GM23338 (cell line): ENCODE results near the gene KIAA1549. TPM values are rescaled to one million over a fixed set of nuclear protein-coding genes. Genes with fewer than 3 reads are reported as not detected.

ENCODE experiments used
- ATAC-seq: fragments of 200-7000 bp; cut with Tn5 transposase; 3 replicates; pipeline ENCODE4 v1.9.1; 2020
- DNase-seq: peaks from one replicate; pipeline ENCODE4 v3.0.0-alpha.2; 2015; ENCODE audit warnings: low spot score
- H2AFZ ChIP-seq: fragments of 200-600 bp; sonication (generic); 2 replicates; pipeline ENCODE4 v1.8.0; 2016; ENCODE audit warnings: antibody characterized with exemption, mild to moderate bottlenecking, moderate library complexity
- H3F3A ChIP-seq: fragments of 200-600 bp; sonication (generic); replicated peaks from 2 replicates; pipeline ENCODE4 v1.8.0; 2017; ENCODE audit warnings: antibody characterized with exemption, mixed run types, low read depth
- H3K27ac ChIP-seq: fragments of 200-600 bp; sonication (generic); 2 replicates; pipeline ENCODE4 v1.6.1; 2016; ENCODE audit warnings: low read depth
- H3K27me3 ChIP-seq: fragments of 200-600 bp; sonication (generic); 2 replicates; pipeline ENCODE4 v1.8.0; 2016; ENCODE audit warnings: mild to moderate bottlenecking, mixed run types, moderate library complexity; ENCODE audit not compliant: insufficient read depth
- H3K36me3 ChIP-seq: fragments of 200-600 bp; sonication (generic); 2 replicates; pipeline ENCODE4 v1.8.0; 2016; ENCODE audit warnings: mild to moderate bottlenecking; ENCODE audit not compliant: insufficient read depth
- H3K4me1 ChIP-seq: fragments of 200-600 bp; sonication (generic); 2 replicates; pipeline ENCODE4 v1.8.0; 2016; ENCODE audit warnings: mild to moderate bottlenecking, moderate library complexity; ENCODE audit not compliant: insufficient read depth
- H3K4me2 ChIP-seq: fragments of 200-600 bp; sonication (generic); 2 replicates; pipeline ENCODE4 v1.7.1; 2017; ENCODE audit warnings: mixed run types
- H3K4me3 ChIP-seq: fragments of 200-600 bp; sonication (generic); 2 replicates; pipeline ENCODE4 v1.6.1; 2016; ENCODE audit warnings: mixed run types
- H3K79me2 ChIP-seq: fragments of 200-600 bp; sonication (generic); replicated peaks from 2 replicates; pipeline ENCODE4 v1.8.0; 2017; ENCODE audit warnings: mild to moderate bottlenecking; ENCODE audit not compliant: insufficient read depth
- H3K9me2 ChIP-seq: fragments of 200-600 bp; sonication (generic); 2 replicates; pipeline ENCODE4 v1.8.0; 2017; ENCODE audit not compliant: insufficient read depth
- H4K20me1 ChIP-seq: fragments of 200-600 bp; sonication (generic); replicated peaks from 2 replicates; pipeline ENCODE4 v1.8.0; 2017; ENCODE audit warnings: mild to moderate bottlenecking; ENCODE audit not compliant: insufficient read depth
- H3K27ac Mint-ChIP-seq: 2 replicates; pipeline ENCODE4 v1.8.0; 2020; ENCODE audit warnings: inconsistent platforms, mild to moderate bottlenecking, moderate library complexity, mixed read lengths
- H3K27me3 Mint-ChIP-seq: 3 replicates; pipeline ENCODE4 v1.8.0; 2022; ENCODE audit warnings: low read depth, mild to moderate bottlenecking, moderate library complexity, mixed read lengths, inconsistent platforms; ENCODE audit not compliant: insufficient read depth, poor library complexity
- H3K36me3 Mint-ChIP-seq: 3 replicates; pipeline ENCODE4 v1.8.0; 2021; ENCODE audit warnings: low read depth, mild to moderate bottlenecking, inconsistent platforms, moderate library complexity, mixed read lengths
- H3K4me1 Mint-ChIP-seq: 3 replicates; pipeline ENCODE4 v1.8.0; 2020; ENCODE audit warnings: mild to moderate bottlenecking, inconsistent platforms, mixed read lengths
- H3K4me3 Mint-ChIP-seq: 3 replicates; pipeline ENCODE4 v1.8.0; 2021; ENCODE audit warnings: moderate library complexity, mild to moderate bottlenecking, inconsistent platforms, mixed read lengths
- H3K9me3 Mint-ChIP-seq: 3 replicates; pipeline ENCODE4 v1.8.0; 2020; ENCODE audit warnings: moderate library complexity, mild to moderate bottlenecking, inconsistent platforms, mixed read lengths
- CREB1 ChIP-seq: fragments of 250-450 bp; sonication (Bioruptor Pico); IDR thresholded peaks from 2 replicates; pipeline ENCODE4 v1.5.0; 2020; ENCODE audit warnings: low read depth, mild to moderate bottlenecking, moderate library complexity
- ETS1 ChIP-seq: IDR thresholded peaks from 2 replicates; pipeline ENCODE4 v1.6.1; 2016; ENCODE audit warnings: antibody characterized with exemption
- EZH2 ChIP-seq: fragments of 200-600 bp; sonication (generic); IDR thresholded peaks from one replicate; pipeline ENCODE4 v1.8.0; 2017; ENCODE audit warnings: antibody characterized with exemption, mild to moderate bottlenecking, low read depth; ENCODE audit not compliant: unreplicated experiment
- EZH2phosphoT487 ChIP-seq: fragments of 200-600 bp; sonication (generic); IDR thresholded peaks from one replicate; pipeline ENCODE4 v1.8.1; 2018; ENCODE audit warnings: antibody characterized with exemption; ENCODE audit not compliant: unreplicated experiment
- JUNB ChIP-seq: IDR thresholded peaks from one replicate; pipeline ENCODE4 v1.6.1; 2016; ENCODE audit warnings: antibody characterized with exemption; ENCODE audit not compliant: unreplicated experiment
- POLR2AphosphoS5 ChIP-seq: IDR thresholded peaks from 2 replicates; pipeline ENCODE4 v1.6.1; 2016; ENCODE audit warnings: antibody characterized with exemption, low read depth
- REST ChIP-seq: IDR thresholded peaks from one replicate; pipeline ENCODE4 v1.6.1; 2018; ENCODE audit warnings: antibody characterized with exemption; ENCODE audit not compliant: unreplicated experiment
- ZNF114 ChIP-seq: fragments of 250-450 bp; sonication (Bioruptor Pico); IDR thresholded peaks from 2 replicates; pipeline ENCODE4 v1.5.0; 2020; ENCODE audit warnings: mild to moderate bottlenecking, moderate library complexity
- ZNF331 ChIP-seq: fragments of 250-450 bp; sonication (Bioruptor Pico); IDR thresholded peaks from 2 replicates; pipeline ENCODE4 v1.5.0; 2020; ENCODE audit warnings: low read depth, mild to moderate bottlenecking, moderate library complexity
- ZNF462 ChIP-seq: fragments of 250-450 bp; sonication (Bioruptor Pico); IDR thresholded peaks from 2 replicates; pipeline ENCODE4 v1.5.0; 2020; ENCODE audit warnings: mild to moderate bottlenecking, moderate library complexity
- polyA plus RNA-seq: library from polyadenylated mRNA; unstranded; fragments of >200 nt; fragmentation: Nextera tagmentation; extraction: Ambion mirVana; gene quantifications from 2 replicates; pipeline ENCODE4 v1.2.1, GENCODE V29; 2016
- total RNA-seq: library from RNA; depleted of rRNA; stranded (reverse); fragments of >200 nt; shearing (Covaris generic); gene quantifications from 2 replicates; pipeline ENCODE4 v1.2.3, GENCODE V29; 2014

The KIAA1549 gene
- total and polyA plus RNA-seq, 2 experiments from 2014 or later: 3.6 to 13.5 TPM

GRCh38 chr7:138871065-138871813, 110.0 kb downstream of the KIAA1549 start (continued):
- no peak for TF ChIP-seq REST

- Histone ChIP-seq H3K4me1 (no peaks in the 10 kb centered on the region), H2AFZ (no peak overlapping the region), H3K27ac (no peak overlapping the region), H3K4me2 (no peak overlapping the region), H3K4me3 (no peak overlapping the region), H3F3A (no peaks in the 10 kb centered on the region), H3K79me2 (no peaks in the 10 kb centered on the region), H3K9me2 (no peaks in the 10 kb centered on the region), H3K36me3 (no peaks in the 10 kb centered on the region; the same call in 1 of the 2 replicates), H3K27me3 (no peaks in the 10 kb centered on the region), H4K20me1 (no peaks in the 10 kb centered on the region)
- Mint-ChIP-seq H3K4me3 (no peak overlapping the region), H3K4me1 (no peaks in the 10 kb centered on the region; the same call in 2 of the 3 replicates), H3K36me3 (peaks cover 45% of the 10 kb centered on the region), H3K27me3 (peaks cover 4% of the 10 kb centered on the region), H3K27ac (no peak overlapping the region), H3K9me3 (no peaks in the 10 kb centered on the region)
- DNase-seq: no peak
- no peak for ATAC-seq
- TF ChIP-seq REST (no peak), CREB1 (CRISPR knock-in tag) (no peak), ZNF462 (no peak), ZNF331 (CRISPR knock-in tag) (no peak), JUNB (no peak), EZH2 (no peak), ZNF114 (CRISPR knock-in tag) (no peak), ETS1 (no peak), POLR2AphosphoS5 (no peak), EZH2phosphoT487 (no peak)
Measured at GRCh38 chr7:138869353-138869752, 111.8 kb downstream of the KIAA1549 start.
